T47D (cell line): ENCODE measurements around the gene TMEM51.

Source experiments
- DNase-seq, 2 experiments: peaks; one replicate each; pipeline versions ENCODE4 v3.0.0 to v3.0.0-alpha.2; 2011 to 2012; ENCODE audit warnings: low read depth in 1 of 2, low spot score in 1 of 2
- JUND ChIP-seq: IDR thresholded peaks from 2 replicates; pipeline ENCODE4 v1.6.1; 2012; ENCODE audit warnings: low read depth
- in situ Hi-C: cut with HindIII; loops from 2 replicates; pipeline ENCODE4 v1.10.0; 2016; ENCODE audit warnings: low sequenced_read_pairs, low pct_unique_long_range_greater_than_20kb

TMEM51 gene, protein sequence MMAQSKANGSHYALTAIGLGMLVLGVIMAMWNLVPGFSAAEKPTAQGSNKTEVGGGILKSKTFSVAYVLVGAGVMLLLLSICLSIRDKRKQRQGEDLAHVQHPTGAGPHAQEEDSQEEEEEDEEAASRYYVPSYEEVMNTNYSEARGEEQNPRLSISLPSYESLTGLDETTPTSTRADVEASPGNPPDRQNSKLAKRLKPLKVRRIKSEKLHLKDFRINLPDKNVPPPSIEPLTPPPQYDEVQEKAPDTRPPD

DNA sequence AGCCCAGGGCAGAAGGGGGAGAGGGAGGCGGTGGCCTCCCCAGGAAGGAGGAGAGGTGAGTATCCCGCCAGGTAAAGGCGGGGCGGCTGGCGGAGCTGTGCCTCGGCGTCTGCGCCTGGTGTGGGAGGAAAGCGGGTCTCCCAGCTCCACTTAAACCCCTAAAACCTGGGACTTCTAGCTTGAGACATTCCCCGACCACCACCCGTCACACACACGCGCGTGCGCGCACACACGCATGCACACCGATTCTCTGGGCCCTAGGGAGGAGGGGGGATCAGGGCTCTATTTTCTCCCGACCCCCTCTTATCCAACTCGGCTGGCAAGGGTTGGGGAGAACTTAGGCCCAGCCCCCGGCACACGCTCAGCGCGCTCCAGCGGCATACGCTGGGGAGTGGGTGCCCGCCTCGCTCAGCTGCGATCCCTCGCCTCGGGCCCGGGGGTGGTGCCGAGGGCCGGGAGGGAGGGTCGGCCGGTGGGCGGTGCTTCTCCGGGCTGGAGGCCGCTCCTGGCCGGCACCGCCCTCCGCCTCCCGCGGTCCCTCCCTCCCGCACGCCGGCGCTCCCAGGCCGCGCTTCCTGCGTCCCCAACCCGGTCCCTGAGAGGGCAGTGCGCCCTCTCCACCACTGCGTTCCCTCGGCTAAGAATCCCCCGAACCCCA lies at the start of gene TMEM51:
TMEM51 (plus strand) TSS at position 564 of the 658 bp plus-strand sequence. CDS start 61,341 bp downstream, outside the sequence.
- in situ Hi-C loops, result no loop called here
- peak; percentile 49 to 62 for DNase-seq
- TF ChIP-seq JUND, result no peak

DNA sequence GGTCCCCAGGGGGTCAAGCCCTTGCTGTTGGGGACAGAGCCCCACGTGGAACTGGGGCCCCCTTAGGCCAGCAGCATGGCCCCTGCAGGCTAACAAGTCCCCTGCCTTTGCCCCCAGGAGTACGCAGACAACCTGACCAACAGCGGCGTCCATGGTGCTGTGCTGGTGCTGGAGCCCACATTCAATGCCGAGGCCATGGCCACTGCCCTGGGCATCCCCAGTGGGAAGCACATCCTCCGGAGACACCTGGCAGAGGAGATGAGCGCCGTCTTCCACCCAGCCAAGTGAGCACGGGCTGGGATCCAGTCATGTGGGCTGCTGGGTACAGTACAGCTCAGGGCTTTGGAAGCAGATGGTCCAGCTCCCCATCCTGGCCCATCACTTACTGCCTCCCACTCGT lies 49.6 kb upstream of the TMEM51 start:
- no peak for DNase-seq
- TF ChIP-seq JUND, result no peak
- in situ Hi-C loops, result no loop called here

DNA sequence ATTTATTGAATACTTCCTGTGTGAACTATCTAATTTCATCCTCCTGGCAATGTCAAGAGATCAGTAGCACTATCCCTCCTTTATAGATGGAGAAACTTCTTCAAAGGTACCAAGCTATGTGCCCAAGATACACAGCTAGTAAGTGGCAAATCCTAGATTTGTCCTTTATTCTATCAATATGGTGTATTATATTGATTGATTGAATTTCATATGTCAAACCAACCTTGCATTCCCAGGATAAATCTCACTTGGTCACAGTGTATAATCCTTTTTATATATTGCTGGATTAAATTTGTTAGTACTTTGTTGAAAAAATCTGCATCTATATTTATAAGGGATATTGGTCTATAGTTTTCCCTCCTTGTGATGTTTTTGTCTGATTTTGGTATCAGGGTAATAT lies 48.8 kb upstream of the TMEM51 start:
- in situ Hi-C loops, result no loop called here
- no peak for TF ChIP-seq JUND
- DNase-seq, result no peak

DNA sequence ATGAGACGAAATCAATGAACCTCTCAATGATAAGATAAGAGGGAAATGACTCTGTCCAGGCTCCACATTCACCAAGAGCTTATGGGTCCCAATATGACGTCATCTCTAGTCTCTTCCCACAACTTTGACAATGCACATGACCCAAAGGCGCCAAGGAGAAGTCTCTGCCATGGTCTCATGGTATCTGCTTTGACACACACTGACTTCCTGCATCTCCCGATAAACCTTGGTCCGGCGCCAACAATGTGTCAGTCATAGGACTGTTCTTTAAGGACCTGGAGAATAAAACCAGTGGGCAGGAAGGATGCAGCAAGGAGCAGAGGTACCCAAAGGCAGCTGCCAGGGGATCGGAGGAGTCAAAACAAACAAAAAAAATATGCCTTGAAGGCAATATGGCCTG lies 46.9 kb upstream of the TMEM51 start:
- no peak for TF ChIP-seq JUND
- in situ Hi-C loops, result no loop called here
- DNase-seq, result no peak

DNA sequence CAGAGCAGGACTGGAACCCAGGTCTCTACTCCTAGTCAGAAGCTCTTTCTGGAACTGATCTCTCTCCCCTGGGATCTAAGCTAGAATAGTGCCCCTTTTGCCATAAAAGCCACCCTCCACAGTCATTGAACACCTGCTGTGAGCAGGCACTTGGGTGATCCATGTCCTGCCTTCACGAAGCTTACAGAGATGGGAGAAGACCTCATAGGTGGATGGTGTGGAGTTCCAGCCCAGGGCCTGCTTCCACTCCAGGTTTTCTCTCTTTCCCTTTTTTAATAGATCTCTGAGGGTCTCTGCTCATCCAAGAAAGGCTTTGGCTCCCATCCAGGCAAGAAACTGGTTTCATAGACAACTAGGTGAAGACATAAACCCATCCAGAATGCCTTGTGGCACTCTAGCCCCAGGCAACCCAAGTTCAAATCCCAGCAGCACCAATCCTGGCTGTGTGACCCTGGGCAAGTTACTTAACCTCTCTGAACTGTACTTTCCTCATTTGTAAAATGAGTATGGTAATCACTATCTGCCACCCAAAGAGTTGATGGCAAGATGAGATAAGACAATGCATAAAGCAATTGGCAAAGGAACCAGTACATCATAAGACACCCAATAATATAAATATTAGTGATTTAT lies 46.4 kb upstream of the TMEM51 start:
- TF ChIP-seq JUND, result no peak
- DNase-seq, result no peak
- in situ Hi-C loops, result no loop called here

DNA sequence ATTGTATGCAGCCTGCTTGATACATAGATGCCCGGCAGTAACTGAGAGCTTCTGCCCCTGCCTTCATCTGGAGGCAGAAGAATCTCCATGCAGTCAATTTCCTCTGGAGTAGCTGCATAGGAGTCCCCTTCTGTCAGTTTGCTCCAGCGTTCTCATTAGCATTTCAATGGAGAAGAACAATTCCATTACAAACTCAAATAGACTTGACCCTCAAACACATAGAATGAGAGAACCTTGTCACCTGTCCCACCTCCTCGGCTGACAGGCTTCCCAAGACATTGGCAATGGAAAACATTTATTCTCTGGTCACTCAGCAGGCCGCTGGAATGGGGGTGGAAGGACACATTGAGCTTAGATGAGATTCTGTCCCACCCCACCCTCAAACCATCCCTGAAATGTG lies 45.6 kb upstream of the TMEM51 start:
- DNase-seq, result no peak
- in situ Hi-C loops, result no loop called here
- no peak for TF ChIP-seq JUND

DNA sequence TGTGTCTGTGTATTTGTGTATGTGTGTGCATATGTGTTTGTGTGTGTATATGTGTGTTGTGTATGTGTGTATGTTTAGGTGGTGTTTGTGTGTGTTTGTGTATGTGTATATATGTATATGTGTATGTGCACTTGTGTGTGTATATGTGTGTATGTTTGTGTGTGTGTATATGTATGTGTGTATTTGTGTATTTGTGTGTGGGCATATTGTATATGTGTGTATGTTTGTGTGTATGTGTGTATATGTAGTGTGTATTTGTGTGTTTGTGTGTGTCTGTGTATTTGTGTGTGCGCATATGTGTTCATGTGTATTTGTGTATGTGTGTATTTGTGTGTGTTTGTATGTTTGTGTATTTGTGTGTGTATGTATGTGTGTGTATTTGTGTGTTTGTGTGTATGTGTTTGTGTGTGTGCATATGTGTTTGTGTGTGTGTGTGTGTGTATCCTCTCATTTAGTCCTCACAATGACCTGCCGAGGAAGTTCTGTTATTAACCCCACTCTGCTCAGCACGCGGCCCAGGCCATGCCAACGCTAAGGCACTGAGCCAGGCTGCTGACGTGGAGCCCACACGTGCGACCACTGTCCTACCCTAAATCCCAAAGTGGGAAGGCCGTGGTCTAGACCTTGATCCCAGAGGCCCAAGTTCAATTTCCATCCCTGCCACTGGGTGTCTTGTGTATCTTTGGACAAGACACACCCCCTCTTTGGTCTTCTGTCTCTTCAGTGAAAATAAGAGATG lies 43.2 kb upstream of the TMEM51 start:
- DNase-seq, result no peak
- no peak for TF ChIP-seq JUND
- in situ Hi-C loops, result no loop called here

DNA sequence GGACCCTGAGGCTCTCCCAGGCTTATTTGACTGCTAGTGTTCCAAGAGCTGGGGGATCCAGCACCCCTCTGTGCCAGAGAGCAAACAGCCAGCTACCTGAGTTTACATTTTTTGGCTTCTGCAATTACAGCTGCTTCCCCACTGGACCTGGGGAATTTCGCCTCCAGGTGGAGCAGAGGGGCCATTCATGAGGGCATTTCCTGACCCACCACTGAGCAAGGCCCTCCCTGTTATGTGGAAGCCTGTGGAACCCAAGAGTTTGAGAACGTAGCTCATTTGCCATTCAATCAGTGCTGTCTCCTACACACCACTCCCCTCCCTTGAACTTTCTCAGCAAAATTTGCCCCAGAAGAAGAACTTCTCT lies 42.7 kb upstream of the TMEM51 start:
- no peak for DNase-seq
- in situ Hi-C loops, result no loop called here
- TF ChIP-seq JUND, result no peak

DNA sequence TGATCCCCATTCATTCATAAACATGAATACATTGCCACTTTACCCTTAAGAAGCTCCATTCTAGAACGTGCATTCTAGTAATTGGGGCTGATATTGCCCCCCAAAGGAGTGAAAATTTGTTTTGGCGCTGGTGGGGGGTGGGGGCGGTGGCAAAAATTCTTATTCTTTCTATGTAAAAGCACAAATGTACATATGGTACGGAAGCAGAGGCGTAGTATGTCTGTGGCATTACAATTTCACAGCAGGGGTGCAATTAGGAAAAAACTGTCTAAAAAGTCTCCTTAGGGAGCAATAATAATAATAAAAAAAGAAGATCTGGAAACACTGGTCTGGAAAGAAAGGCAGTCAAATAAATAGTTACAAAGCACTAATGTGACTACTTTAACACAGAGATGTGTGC lies 40.4 kb upstream of the TMEM51 start:
- in situ Hi-C loops, result no loop called here
- no peak for DNase-seq
- TF ChIP-seq JUND, result no peak

DNA sequence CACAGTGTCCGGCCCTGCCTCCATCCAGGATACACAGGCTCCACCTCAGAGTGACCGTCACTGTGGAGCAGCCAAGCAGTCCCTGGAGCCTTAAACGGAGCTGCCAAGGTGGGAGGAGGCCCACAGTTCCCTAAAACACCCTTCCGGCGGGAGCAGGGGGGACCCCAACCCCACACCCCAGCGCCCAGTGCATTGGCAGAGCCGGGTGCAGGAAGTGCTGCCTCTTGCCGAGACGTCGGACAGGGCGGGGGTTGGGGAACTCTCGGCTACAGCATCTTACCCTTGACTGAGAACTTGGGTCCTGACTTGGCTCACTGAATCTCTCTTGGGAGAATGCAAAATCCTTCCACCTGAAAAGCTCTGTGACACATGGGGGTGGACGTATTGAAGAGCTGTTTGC lies 38.7 kb upstream of the TMEM51 start:
- in situ Hi-C loops, result no loop called here
- DNase-seq, result no peak
- no peak for TF ChIP-seq JUND

DNA sequence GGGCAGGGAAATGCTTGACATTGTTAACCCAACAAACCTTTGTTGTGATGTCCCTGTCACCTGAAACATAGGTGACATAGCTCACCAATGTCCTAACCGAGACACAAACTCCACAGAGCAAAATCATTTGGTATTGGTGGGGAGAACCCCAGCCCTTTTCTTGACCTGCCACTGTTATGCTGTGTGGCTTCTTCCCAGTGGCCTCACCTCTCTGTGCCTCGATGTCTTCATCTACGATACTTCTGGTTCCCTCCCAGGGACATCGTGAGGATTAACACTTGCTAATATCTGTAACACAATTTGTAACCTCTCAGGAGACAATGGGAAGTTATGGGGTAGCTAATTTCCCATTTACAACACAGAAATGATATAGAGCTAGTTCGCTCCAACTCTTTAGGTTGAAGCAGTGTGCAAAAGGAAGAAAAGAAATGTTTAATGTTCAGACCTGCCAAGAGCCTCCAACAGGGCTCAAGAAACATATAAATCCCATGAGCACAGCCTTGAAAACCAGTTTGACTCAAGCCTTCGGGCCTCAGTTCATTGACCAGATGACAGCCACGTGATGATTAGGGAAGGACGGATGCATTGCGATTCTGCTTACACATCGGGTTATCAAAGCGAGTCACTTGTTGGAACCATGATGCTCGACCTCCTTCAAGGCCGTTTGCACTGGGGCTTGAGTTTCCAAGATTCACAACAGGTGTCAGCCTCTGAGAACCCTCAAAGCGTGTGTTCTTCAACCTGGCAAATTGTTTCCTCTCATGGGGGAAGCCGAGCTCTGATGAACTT lies 37.8 kb upstream of the TMEM51 start:
- in situ Hi-C loops, result no loop called here
- DNase-seq, result no peak
- TF ChIP-seq JUND, result no peak

DNA sequence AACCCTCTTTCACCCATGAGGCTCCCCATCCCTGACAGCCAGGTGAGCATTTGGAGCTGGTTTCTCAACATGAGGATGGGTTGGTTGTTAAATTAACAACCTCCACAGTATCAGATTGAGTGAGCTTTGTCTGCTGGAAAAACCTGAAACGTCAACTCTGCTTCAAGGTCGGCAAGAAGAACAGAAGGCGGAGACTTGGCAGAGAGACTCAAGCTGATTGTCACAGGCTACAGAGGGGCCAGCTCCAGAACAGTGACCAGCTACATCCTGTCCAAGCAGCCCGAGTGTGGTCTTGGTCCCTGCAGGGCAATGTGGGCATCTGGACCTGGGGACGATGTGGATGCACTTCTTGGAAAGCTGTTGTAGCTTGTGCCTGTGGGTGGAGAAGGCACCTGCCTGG lies 36.6 kb upstream of the TMEM51 start:
- TF ChIP-seq JUND, result no peak
- in situ Hi-C loops, result no loop called here
- peak in 1 of 2 experiments; percentile 52 for DNase-seq
